ENCODE measurements around the gene UBFD1.

UBFD1 gene

GRCh38 chr16:23549938-23550337 lies 7.6 kb upstream of the UBFD1 start:
- Histone ChIP-seq H3K79me2 (ENCODE audit: control insufficient read depth, insufficient read depth, low read length) (no peaks in the 10 kb centered on the region), H4K8ac (ENCODE audit: low read depth, low read length) (no peak overlapping the region), H2BK15ac (replicated peaks; ENCODE audit: low read depth) (no peak overlapping the region), H3K23ac (ENCODE audit: low read length) (no peak overlapping the region), H2BK120ac (ENCODE audit: low read depth, low read length) (no peak overlapping the region), H3K27ac (ENCODE audit: low read depth, low read length) (no peak overlapping the region), H3K56ac (ENCODE audit: low read length) (no peak overlapping the region), H3K4me2 (ENCODE audit: low read length) (no peak overlapping the region), H3K79me1 (ENCODE audit: low read length) (peaks cover 4% of the 10 kb centered on the region), H3K36me3 (ENCODE audit: control insufficient read depth, insufficient read depth, low read length) (peaks cover 13% of the 10 kb centered on the region), H3K18ac (ENCODE audit: low read length) (no peak overlapping the region), H3K4me3 (ENCODE audit: low read length) (no peak overlapping the region), H4K5ac (ENCODE audit: low read length) (no peak overlapping the region), H3K4me1 (ENCODE audit: control insufficient read depth, low read depth, low read length) (no peaks in the 10 kb centered on the region), H3K4ac (ENCODE audit: low read depth, low read length) (no peak overlapping the region), H3K9ac (ENCODE audit: low read length) (no peak overlapping the region), H3K27me3 (ENCODE audit: insufficient read depth, low read length, poor library complexity) (no peaks in the 10 kb centered on the region), H2AK5ac (ENCODE audit: low read length) (no peak overlapping the region), H2BK5ac (ENCODE audit: low read length) (no peak overlapping the region)
- no CpG with 5 or more reads among the region's 5 CpGs for WGBS (ENCODE audit: extremely low coverage, insufficient coverage, low lambda C conversion rate)
- DNase-seq = no peak

- Histone ChIP-seq H3K4me3 (ENCODE audit: low read length) (no peak overlapping the region), H3K79me1 (ENCODE audit: low read length) (peaks cover 9% of the 10 kb centered on the region), H2BK120ac (ENCODE audit: low read depth, low read length) (no peak overlapping the region), H2BK5ac (ENCODE audit: low read length) (no peak overlapping the region), H3K18ac (ENCODE audit: low read length) (no peak overlapping the region), H3K36me3 (ENCODE audit: control insufficient read depth, insufficient read depth, low read length) (peaks cover 13% of the 10 kb centered on the region), H3K27ac (ENCODE audit: low read depth, low read length) (no peak overlapping the region), H3K79me2 (ENCODE audit: control insufficient read depth, insufficient read depth, low read length) (peaks cover 2% of the 10 kb centered on the region), H3K56ac (ENCODE audit: low read length) (no peak overlapping the region), H3K4me2 (ENCODE audit: low read length) (no peak overlapping the region), H3K9ac (ENCODE audit: low read length) (no peak overlapping the region), H3K4me1 (ENCODE audit: control insufficient read depth, low read depth, low read length) (peaks cover 2% of the 10 kb centered on the region), H3K23ac (ENCODE audit: low read length) (no peak overlapping the region), H4K8ac (ENCODE audit: low read depth, low read length) (no peak overlapping the region), H2AK5ac (ENCODE audit: low read length) (no peak overlapping the region), H2BK15ac (replicated peaks; ENCODE audit: low read depth) (no peak overlapping the region), H4K5ac (ENCODE audit: low read length) (no peak overlapping the region), H3K27me3 (ENCODE audit: insufficient read depth, low read length, poor library complexity) (no peaks in the 10 kb centered on the region), H3K4ac (ENCODE audit: low read depth, low read length) (no peak overlapping the region)
- no CpG with 5 or more reads among the region's 6 CpGs for WGBS (ENCODE audit: extremely low coverage, insufficient coverage, low lambda C conversion rate)
- peak; percentile 72 for DNase-seq
Measured at GRCh38 chr16:23552161-23552560, 5.4 kb upstream of the UBFD1 start.

GRCh38 chr16:23554536-23554935 lies 3.0 kb upstream of the UBFD1 start:
- Histone ChIP-seq H2BK5ac (ENCODE audit: low read length) (no peak overlapping the region), H2BK15ac (replicated peaks; ENCODE audit: low read depth) (no peak overlapping the region), H3K4me3 (ENCODE audit: low read length) (no peak overlapping the region), H3K9ac (ENCODE audit: low read length) (no peak overlapping the region), H3K4ac (ENCODE audit: low read depth, low read length) (no peak overlapping the region), H3K56ac (ENCODE audit: low read length) (no peak overlapping the region), H2AK5ac (ENCODE audit: low read length) (no peak overlapping the region), H3K4me2 (ENCODE audit: low read length) (no peak overlapping the region), H2BK120ac (ENCODE audit: low read depth, low read length) (no peak overlapping the region), H3K4me1 (ENCODE audit: control insufficient read depth, low read depth, low read length) (peaks cover 2% of the 10 kb centered on the region), H3K27me3 (ENCODE audit: insufficient read depth, low read length, poor library complexity) (no peaks in the 10 kb centered on the region), H3K23ac (ENCODE audit: low read length) (no peak overlapping the region), H3K79me2 (ENCODE audit: control insufficient read depth, insufficient read depth, low read length) (peaks cover 20% of the 10 kb centered on the region), H4K8ac (ENCODE audit: low read depth, low read length) (no peak overlapping the region), H3K36me3 (ENCODE audit: control insufficient read depth, insufficient read depth, low read length) (peaks cover 9% of the 10 kb centered on the region), H3K79me1 (ENCODE audit: low read length) (peaks cover 15% of the 10 kb centered on the region), H3K27ac (ENCODE audit: low read depth, low read length) (no peak overlapping the region), H4K5ac (ENCODE audit: low read length) (no peak overlapping the region), H3K18ac (ENCODE audit: low read length) (no peak overlapping the region)
- no peak for DNase-seq
- WGBS (ENCODE audit: extremely low coverage, insufficient coverage, low lambda C conversion rate) = no CpG with 5 or more reads among the region's 3 CpGs

GRCh38 chr16:23557779-23558702 lies 514 bp downstream of the UBFD1 start:
- peaks cover 37% of the 10 kb centered on the region for H3K79me2 ChIP-seq (ENCODE audit: control insufficient read depth, insufficient read depth, low read length)
- peak overlapping the region; percentile 89 for H3K23ac ChIP-seq (ENCODE audit: low read length)
- H2BK5ac ChIP-seq (ENCODE audit: low read length) = no peak overlapping the region
- H3K36me3 ChIP-seq (ENCODE audit: control insufficient read depth, insufficient read depth, low read length) = peaks cover 9% of the 10 kb centered on the region
- no peak overlapping the region for H2BK15ac ChIP-seq (replicated peaks; ENCODE audit: low read depth)
- H2AK5ac ChIP-seq (ENCODE audit: low read length) = no peak overlapping the region
- H4K8ac ChIP-seq (ENCODE audit: low read depth, low read length) = peak overlapping the region; percentile 99
- peak overlapping the region; percentile 70 for H3K4ac ChIP-seq (ENCODE audit: low read depth, low read length)
- H3K4me2 ChIP-seq (ENCODE audit: low read length) = peak overlapping the region; percentile 98
- H3K9ac ChIP-seq (ENCODE audit: low read length) = peak overlapping the region; percentile 96
- no peak for DNase-seq
- H3K4me1 ChIP-seq (ENCODE audit: control insufficient read depth, low read depth, low read length) = peaks cover 2% of the 10 kb centered on the region
- peak overlapping the region; percentile 19 for H2BK120ac ChIP-seq (ENCODE audit: low read depth, low read length)
- H3K79me1 ChIP-seq (ENCODE audit: low read length) = peaks cover 28% of the 10 kb centered on the region
- H3K18ac ChIP-seq (ENCODE audit: low read length) = peak overlapping the region; percentile 43
- H4K5ac ChIP-seq (ENCODE audit: low read length) = no peak overlapping the region
- peak overlapping the region; percentile 97 for H3K56ac ChIP-seq (ENCODE audit: low read length)
- no peaks in the 10 kb centered on the region for H3K27me3 ChIP-seq (ENCODE audit: insufficient read depth, low read length, poor library complexity)
- H3K27ac ChIP-seq (ENCODE audit: low read depth, low read length) = peak overlapping the region; percentile 78
- H3K4me3 ChIP-seq (ENCODE audit: low read length) = peak overlapping the region; percentile 94
- no CpG with 5 or more reads among the region's 60 CpGs for WGBS (ENCODE audit: extremely low coverage, insufficient coverage, low lambda C conversion rate)

GRCh38 chr16:23561586-23561985 lies 4.1 kb downstream of the UBFD1 start:
- DNase-seq = no peak
- Histone ChIP-seq H4K8ac (ENCODE audit: low read depth, low read length) (no peak overlapping the region), H3K79me2 (ENCODE audit: control insufficient read depth, insufficient read depth, low read length) (peaks cover 37% of the 10 kb centered on the region), H3K36me3 (ENCODE audit: control insufficient read depth, insufficient read depth, low read length) (peaks cover 21% of the 10 kb centered on the region), H3K79me1 (ENCODE audit: low read length) (peaks cover 23% of the 10 kb centered on the region), H4K5ac (ENCODE audit: low read length) (no peak overlapping the region), H3K23ac (ENCODE audit: low read length) (no peak overlapping the region), H2BK15ac (replicated peaks; ENCODE audit: low read depth) (no peak overlapping the region), H3K18ac (ENCODE audit: low read length) (no peak overlapping the region), H3K56ac (ENCODE audit: low read length) (no peak overlapping the region), H3K4me3 (ENCODE audit: low read length) (no peak overlapping the region), H3K4me1 (ENCODE audit: control insufficient read depth, low read depth, low read length) (peaks cover 2% of the 10 kb centered on the region), H2BK120ac (ENCODE audit: low read depth, low read length) (no peak overlapping the region), H3K4ac (ENCODE audit: low read depth, low read length) (no peak overlapping the region), H2AK5ac (ENCODE audit: low read length) (no peak overlapping the region), H3K27me3 (ENCODE audit: insufficient read depth, low read length, poor library complexity) (no peaks in the 10 kb centered on the region), H3K4me2 (ENCODE audit: low read length) (no peak overlapping the region), H3K27ac (ENCODE audit: low read depth, low read length) (no peak overlapping the region), H3K9ac (ENCODE audit: low read length) (no peak overlapping the region), H2BK5ac (ENCODE audit: low read length) (no peak overlapping the region)
- no CpG with 5 or more reads among the region's 5 CpGs for WGBS (ENCODE audit: extremely low coverage, insufficient coverage, low lambda C conversion rate)
